Transverse colon (tissue), 3 donors: ENCODE measurements around the gene RABL2A.
"Not testable (repeated sequence)": the region's sequence is repeated elsewhere in the genome, so short reads cannot be mapped to it uniquely, and the experiment has no call there.

Source experiments
- CTCF ChIP-seq, 5 experiments: fragments of 200-600 bp in 3 of 5; fragments of 450-650 bp in 2 of 5; sonication (generic) in 3 of 5; IDR thresholded peaks; 1 replicate in 2 of 5; 2 replicates in 3 of 5; pipeline ENCODE4 v1.5.1; 2016 to 2017; ENCODE audit warnings: antibody characterized with exemption in 5 of 5, inconsistent platforms in 3 of 5, mild to moderate bottlenecking in 2 of 5, moderate library complexity in 1 of 5
- EP300 ChIP-seq: sonication (generic); formaldehyde crosslinking; IDR thresholded peaks from one replicate; pipeline ENCODE4 v1.6.1; 2017; ENCODE audit warnings: antibody characterized with exemption, low read depth
- POLR2A ChIP-seq: fragments of 450-650 bp; IDR thresholded peaks from one replicate; pipeline ENCODE4 v1.6.1; 2016; ENCODE audit warnings: antibody characterized with exemption, mild to moderate bottlenecking, moderate library complexity

GRCh38 chr2:113606036-113606435, 21.0 kb upstream of the RABL2A start:
- not testable (repeated sequence) for TF ChIP-seq EP300; CTCF (IDR thresholded peaks at IDR 0.05); POLR2A
